ENCODE measurements around the gene CBX3. TPM values are rescaled to one million over a fixed set of nuclear protein-coding genes. Genes with fewer than 3 reads are reported as not detected.

CBX3 gene
- total and polyA plus RNA-seq, 2 of the 13 experiments (the other 11 are each of a cell fraction or from before 2014, with no cell fraction given), result 53.9 to 249 TPM

GRCh38 chr7:26200444-26201246, 900 bp upstream of the CBX3 start, which contains the start of gene HNRNPA2B1 (continued):
- peak; percentile 63 to 71; a peak in 3 of 4 replicates for TF ChIP-seq HMGXB4 (CRISPR knock-in tag; IDR thresholded peaks at IDR 0.05; ENCODE audit: borderline replicate concordance in 1 of 2, low read depth in 1 of 2)
- peak; percentile 58 for TF ChIP-seq HDAC2 (CRISPR knock-in tag; IDR thresholded peaks at IDR 0.05)
- peak; percentile 67; the same call in 1 of the 2 replicates for TF ChIP-seq POLR2AphosphoS2 (IDR thresholded peaks at IDR 0.05; ENCODE audit: low read depth, low read length)
- TF ChIP-seq ZBTB7B (CRISPR knock-in tag; IDR thresholded peaks at IDR 0.05), result peak; percentile 53; the same call in 1 of the 2 replicates
- peak; percentile 99 for TF ChIP-seq RBFOX2 (IDR thresholded peaks at IDR 0.05; ENCODE audit: low read depth, low read length)
- TF ChIP-seq ZNF24 (IDR thresholded peaks at IDR 0.05), result no peak
- TF ChIP-seq BCL3 (CRISPR knock-in tag; IDR thresholded peaks at IDR 0.05), result no peak; the same call in 1 of the 2 replicates
- TF ChIP-seq NFAT5 (CRISPR knock-in tag; IDR thresholded peaks at IDR 0.05), result peak; percentile 95; the same call in 1 of the 2 replicates
- no peak for TF ChIP-seq ZUFSP (CRISPR knock-in tag; IDR thresholded peaks at IDR 0.05; ENCODE audit: borderline replicate concordance)
- TF ChIP-seq TRIM24 (CRISPR knock-in tag; IDR thresholded peaks at IDR 0.05), result no peak
- TF ChIP-seq NR3C1 (CRISPR knock-in tag; IDR thresholded peaks at IDR 0.05), result no peak
- TF ChIP-seq POGZ (CRISPR knock-in tag; IDR thresholded peaks at IDR 0.05), result peak; percentile 77
- no peak for TF ChIP-seq BHLHE40 (IDR thresholded peaks at IDR 0.05; ENCODE audit: low read length)
- TF ChIP-seq IRF9 (CRISPR knock-in tag; IDR thresholded peaks at IDR 0.05; ENCODE audit: borderline replicate concordance), result peak; percentile 57; the same call in 1 of the 2 replicates
- peak; percentile 87; the same call in 1 of the 2 replicates for TF ChIP-seq ZNF891 (CRISPR knock-in tag; IDR thresholded peaks at IDR 0.05)
- no peak; the same call in 1 of the 2 replicates for TF ChIP-seq ZNF33A (CRISPR knock-in tag; IDR thresholded peaks at IDR 0.05; ENCODE audit: borderline replicate concordance)
- peak; percentile 100 for TF ChIP-seq HNRNPLL (IDR thresholded peaks at IDR 0.05; ENCODE audit: low read depth, low read length, poor library complexity, severe bottlenecking)

Measured in HepG2 (cell line).